HG02623 (cell line): Measurements from ENCODE around the gene TTI1.
"Not testable (repeated sequence)": the region's sequence is repeated elsewhere in the genome, so short reads cannot be mapped to it uniquely, and the experiment has no call there.

Experiments used
- ATAC-seq: cut with Tn5 transposase; IDR thresholded peaks from one replicate; pipeline ENCODE4 v1.9.1; 2021; ENCODE audit warnings: moderate library complexity; ENCODE audit not compliant: unreplicated experiment

The TTI1 gene

DNA sequence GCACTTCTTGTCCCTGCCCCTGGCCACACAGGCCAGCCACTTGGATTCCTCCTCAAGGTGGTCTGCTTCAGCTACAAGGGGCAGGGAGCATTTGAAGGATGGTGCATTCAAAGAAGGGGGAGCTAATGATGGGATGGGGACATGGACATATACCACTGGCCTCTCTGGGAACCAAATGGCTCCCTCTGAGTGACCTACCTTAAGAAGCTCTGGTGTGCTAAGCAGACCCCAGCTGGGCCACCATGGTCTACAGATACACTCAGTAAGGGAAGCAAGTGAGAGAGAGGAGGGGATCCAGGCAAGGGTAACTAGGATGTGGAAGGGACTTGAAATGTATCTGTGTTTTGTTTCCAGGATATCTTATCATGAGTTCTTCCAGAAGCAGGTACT, 62.4 kb downstream of the TTI1 start:
- ATAC-seq: no peak

GRCh38 chr20:37969949-37970855, 63.1 kb downstream of the TTI1 start:
- no peak for ATAC-seq

DNA sequence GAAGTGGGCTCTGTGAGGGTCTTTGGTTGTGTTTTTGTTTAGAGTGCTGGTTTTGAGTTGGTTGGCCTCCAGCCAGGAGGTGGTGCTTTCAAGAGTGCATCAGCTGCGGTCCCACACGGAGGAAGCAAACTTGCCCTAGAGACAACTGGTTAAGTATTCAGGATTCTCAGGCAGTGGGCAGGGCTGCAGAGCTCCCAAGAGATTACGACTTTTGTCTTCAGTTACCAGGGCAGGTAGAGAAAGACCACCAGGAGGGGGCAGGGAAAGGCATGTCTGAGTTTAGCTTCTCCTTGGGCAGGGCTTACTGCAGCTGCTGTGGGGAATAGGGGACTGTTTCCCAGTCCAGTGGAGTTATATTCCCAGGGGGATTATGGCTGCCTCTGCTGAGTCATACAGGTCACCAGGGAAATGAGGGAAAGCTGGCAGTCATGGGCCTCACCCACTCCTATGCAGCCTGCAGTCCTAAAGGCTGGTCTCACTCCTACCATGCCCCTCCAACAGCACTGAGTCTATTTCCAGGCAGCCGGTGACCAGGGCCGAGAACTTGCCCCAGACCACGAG, 64.3 kb downstream of the TTI1 start:
- no peak for ATAC-seq

DNA sequence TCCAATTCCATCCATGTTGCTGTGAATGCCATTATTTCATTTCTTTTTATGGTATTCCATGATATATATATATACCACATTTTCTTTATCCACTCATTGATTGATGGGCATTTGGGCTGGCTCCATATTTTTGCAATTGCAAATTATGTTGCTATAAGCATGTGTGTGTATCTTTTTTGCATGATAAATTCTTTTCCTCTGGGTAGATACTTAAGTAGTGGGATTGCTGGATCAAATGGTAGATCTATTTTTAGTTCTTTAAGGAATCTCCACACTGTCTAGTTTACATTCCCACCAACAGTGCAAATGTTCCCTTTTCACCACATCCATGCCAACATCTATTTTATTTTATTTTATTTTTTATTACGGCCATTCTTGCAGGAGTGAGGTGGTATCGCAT, 69.8 kb downstream of the TTI1 start:
- ATAC-seq: not testable (repeated sequence)

GRCh38 chr20:37961066-37961465, 72.2 kb downstream of the TTI1 start:
- no peak for ATAC-seq

DNA sequence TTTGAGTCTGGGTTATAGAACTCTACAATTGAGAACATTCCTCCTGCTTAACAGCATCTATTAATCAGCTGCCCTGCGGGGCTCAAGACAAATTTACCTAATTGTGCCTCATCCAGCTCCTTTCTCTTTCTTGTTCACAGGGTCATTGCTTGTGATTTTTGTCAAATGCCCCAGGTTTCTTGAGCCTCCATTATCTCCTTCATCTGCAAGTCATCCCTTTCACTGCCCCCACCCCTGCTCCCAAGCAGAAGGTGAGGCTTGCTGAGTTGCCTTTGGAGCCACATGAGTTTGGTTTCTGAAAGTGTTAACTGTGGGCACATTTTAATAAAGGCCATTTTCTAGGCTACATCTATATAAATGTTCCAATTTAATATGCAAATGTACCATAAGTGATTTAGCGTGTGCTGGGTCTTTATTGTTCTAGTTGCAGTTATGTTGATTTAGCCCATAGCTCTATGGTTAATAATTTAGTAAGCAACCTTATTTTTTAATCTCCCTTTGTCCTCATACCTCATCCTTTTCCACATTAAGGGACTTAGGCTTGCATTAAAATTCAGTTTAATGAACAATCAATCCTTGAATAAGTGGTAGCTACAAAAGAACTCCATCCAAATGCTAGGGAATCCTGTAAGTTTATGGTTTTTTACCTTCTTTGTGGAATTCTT, 74.3 kb downstream of the TTI1 start:
- no peak for ATAC-seq

DNA sequence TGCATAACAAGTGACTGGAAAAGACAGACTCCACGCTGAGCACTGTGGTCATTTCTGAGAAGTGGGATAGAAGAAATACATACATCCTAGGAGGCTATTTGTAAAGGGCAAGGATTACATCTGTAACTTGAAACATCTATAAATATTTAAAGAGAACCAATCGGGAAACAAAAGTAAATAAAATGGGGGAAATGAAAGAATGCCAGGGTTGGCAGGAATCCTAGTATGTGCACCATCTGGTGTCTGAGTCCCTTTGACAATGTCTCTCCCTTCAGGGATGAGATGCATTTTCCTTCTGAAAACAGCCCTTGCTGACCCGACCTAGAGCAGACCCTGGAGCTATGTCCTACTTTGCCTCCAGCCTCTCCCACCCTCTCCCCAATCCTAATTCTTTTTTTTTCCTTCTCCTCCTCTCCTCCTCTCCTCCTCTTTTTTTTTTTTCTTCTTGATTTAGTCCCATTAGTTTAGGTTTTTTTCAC, 77.1 kb downstream of the TTI1 start:
- ATAC-seq: no peak

GRCh38 chr20:37955511-37955910, 77.7 kb downstream of the TTI1 start:
- no peak for ATAC-seq

DNA sequence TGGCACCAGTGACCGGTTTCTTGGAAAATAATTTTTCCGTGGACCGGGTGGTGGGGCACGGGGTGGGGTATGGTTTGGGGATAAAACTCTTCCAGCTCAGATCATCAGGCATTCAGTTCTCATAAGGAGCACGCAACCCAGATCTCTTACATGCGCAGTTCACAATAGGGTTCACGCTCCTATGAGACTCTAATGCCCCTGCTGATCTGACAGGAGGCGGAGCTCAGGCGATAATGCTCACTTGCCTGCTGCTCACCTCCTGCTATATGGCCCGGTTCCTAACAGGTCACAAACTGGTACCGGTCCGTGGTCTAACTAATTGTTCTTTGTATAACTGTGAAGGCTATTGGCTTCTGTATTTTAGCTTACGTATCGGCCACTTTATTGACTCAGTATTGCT, 78.6 kb downstream of the TTI1 start:
- ATAC-seq: no peak

DNA sequence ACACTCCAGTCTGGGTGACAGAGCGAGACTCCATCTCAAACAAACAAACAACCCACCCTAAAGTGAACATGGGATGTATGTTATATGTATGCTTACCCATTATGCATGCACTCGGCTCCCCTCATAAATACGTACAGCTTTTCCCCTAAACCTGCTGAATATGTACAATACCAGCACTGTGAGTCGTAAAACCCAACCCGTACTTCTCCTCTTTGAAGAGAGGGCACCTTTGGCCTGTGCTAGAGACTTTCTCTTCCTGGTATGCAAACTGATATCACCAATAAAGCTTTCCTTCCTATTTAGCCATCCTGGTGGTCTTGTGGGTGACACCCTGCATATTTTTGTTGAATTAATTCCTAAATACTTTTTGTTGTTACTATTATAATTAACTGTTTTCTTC, 79.1 kb downstream of the TTI1 start:
- no peak for ATAC-seq

DNA sequence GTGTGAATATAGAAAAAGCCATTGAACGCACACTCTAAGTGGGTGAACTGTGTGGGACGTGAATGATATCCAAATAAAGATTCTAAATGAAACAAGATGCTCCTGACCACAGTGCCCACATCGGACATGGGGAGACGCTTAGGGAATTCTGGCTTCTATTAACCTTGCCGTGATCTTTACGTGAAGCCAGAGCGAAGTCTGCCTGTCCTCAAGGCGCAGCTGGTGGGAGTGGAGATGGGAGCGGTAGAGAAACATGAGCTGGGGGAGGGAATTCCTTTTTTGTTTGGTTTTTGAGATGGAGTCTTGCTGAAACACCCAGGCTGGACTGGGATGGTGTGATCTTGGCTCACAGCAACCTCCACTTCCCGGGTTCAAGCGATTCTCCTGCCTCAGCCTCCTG, 84.3 kb downstream of the TTI1 start:
- no peak for ATAC-seq

DNA sequence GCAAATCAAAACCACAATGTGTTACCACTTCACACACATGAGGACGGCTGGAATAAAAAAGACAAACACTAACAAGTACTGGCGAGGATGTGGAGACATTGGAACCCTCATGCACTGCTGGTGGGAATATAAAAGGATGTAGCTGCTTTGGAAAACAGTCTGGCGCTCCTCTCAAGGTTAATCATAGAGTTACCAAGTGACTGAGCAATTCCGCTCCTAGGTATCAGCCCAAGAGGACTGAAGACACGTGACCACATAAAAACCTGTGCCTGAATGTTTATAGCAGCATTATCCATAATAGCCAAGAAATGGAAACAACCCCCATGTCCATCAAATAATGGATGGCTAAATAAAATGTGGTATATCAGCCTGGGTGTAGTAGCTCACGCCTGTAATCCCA, 85.3 kb downstream of the TTI1 start:
- no peak for ATAC-seq

DNA sequence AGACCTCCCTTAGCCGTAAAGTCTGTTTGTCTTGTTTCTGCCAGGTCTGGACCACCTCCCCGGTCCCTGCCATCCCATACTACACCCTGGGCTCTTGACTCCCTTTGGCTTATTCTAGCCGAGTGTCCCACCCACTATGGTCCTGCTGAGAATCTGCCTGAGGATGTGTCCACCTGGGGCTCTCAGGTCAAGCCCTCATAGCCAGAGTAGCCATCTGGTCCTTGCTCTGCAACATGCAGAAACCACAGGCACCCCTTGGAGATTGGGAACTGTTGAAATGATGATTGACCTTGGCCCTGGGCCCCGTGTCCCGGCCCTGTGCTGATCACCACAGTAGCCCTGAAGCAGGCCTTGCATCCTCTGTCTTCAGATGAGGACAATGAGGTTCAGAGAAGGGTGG, 86.3 kb downstream of the TTI1 start:
- no peak for ATAC-seq

DNA sequence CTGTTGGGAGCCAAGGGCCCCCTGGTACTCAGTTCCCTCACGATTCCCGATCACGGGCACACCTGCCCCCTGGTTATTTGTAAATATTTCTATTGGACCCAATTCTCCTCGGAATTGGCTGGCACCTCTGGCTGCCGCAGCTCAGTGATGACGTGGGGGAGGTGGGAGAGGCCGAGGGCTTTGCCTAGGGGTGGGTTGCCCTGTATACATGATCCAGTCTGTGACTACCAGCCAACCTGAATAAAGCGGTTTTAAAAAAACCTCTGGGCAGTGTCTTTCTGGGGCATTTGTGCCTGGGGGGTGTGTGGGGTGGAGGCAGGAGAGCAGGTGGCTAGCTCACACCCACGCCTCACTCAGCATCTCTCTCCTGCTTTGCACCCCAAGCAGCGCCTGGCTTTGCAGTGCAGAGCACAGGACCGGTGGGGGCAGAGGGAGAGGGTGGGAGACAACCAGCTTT, 88.1 kb downstream of the TTI1 start:
- ATAC-seq: no peak

GRCh38 chr20:37944456-37944981, 88.7 kb downstream of the TTI1 start:
- ATAC-seq: no peak

DNA sequence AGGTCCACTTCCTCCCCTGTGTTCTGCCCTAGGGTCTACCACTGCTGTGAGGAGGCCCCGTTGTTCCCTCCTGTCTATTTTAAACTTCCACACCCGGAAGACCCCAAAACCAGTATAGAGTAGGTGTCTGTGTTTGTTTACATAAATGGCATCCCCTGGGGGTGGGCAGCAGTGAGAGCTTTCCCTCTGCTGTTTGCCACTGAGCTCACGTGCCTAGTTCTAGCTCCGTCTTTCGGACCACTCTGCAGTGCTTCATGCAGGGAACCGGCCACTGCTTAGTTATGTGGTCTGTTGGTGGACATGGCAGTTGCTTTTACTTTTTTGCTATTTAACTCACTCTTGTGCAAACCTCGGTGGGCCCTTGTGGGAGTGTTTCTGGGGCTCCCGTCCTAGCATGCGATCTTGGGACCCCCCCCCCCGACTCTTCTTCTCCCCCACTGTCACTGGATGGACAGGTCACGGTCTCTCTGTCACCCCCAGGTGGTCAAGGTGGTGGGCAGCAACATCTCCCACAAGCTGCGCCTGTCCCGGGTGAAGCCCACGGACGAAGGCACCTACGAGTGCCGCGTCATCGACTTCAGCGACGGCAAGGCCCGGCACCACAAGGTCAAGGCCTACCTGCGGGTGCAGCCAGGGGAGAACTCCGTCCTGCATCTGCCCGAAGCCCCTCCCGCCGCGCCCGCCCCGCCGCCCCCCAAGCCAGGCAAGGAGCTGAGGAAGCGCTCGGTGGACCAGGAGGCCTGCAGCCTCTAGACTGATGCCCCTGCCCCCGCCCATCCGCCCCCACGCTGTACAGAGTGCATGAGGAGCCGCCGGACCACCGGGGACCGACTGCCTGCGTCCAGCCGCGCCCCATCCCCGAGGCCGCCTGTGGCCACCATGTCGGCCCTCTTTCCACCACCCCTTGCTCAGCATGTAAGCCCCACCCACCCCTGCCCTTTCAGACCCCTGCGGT, 89.5 kb downstream of the TTI1 start:
- ATAC-seq: no peak

- ATAC-seq: no peak
These were observed 90.2 kb downstream of the TTI1 start for GRCh38 chr20:37943033-37943432.

GRCh38 chr20:37941992-37942391, 91.3 kb downstream of the TTI1 start:
- no peak for ATAC-seq

DNA sequence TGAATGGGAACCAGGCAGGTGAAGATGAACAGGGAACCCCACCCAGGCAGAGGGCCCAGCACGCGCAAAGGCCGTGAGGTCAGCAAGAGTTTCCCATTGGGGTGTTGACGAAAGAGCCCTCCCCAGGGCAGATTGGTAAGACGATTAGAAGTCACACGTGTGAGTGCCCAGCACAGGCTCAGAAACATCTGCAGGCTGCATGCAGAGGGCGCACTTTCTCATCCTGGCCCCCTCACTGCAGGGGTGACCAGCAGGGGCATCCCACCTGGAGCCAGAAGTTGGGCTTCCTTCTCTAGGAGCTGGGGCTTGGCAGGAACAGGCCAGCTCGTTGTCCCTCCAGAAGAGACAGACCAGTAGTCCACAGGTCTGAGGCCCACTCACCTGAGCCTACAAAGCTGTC, 91.9 kb downstream of the TTI1 start:
- ATAC-seq: no peak

GRCh38 chr20:37940858-37941257, 92.4 kb downstream of the TTI1 start:
- no peak for ATAC-seq
